NCI-H345 treated with DMSO at 0.1 percent for 48 hours (cell line): Measurements from ENCODE around the gene FRMD1.

Experiments used
- DNase-seq: peaks from one replicate; lab custom pipeline; 2025; ENCODE audit not compliant: unreplicated experiment; lab: John Stamatoyannopoulos, UW

Gene FRMD1

GRCh38 chr6:168056892-168057527, 22.0 kb downstream of the FRMD1 start:
- DNase-seq = no peak

- no peak for DNase-seq
Observed at GRCh38 chr6:168055696-168056489, 23.1 kb downstream of the FRMD1 start.

- no peak for DNase-seq
Observed at GRCh38 chr6:168054765-168055560, 24.0 kb downstream of the FRMD1 start.

GRCh38 chr6:168053957-168054471, 25.0 kb downstream of the FRMD1 start:
- DNase-seq = no peak

GRCh38 chr6:168053086-168053956, 25.7 kb downstream of the FRMD1 start:
- DNase-seq = no peak

- no peak for DNase-seq
Observed at GRCh38 chr6:168052291-168052891, 26.6 kb downstream of the FRMD1 start.

- no peak for DNase-seq
Observed at GRCh38 chr6:168051648-168052047, 27.4 kb downstream of the FRMD1 start.

GRCh38 chr6:168050881-168051586, 28.0 kb downstream of the FRMD1 start:
- no peak for DNase-seq

GRCh38 chr6:168050225-168050880, 28.7 kb downstream of the FRMD1 start:
- DNase-seq = no peak

GRCh38 chr6:168049706-168050224, 29.2 kb downstream of the FRMD1 start:
- DNase-seq = no peak

- DNase-seq = no peak
Observed at GRCh38 chr6:168049277-168049676, 29.7 kb downstream of the FRMD1 start.

GRCh38 chr6:168048724-168049025, 30.3 kb downstream of the FRMD1 start:
- DNase-seq = no peak

- DNase-seq = no peak
Observed at GRCh38 chr6:168047841-168048723, 30.9 kb downstream of the FRMD1 start.

- no peak for DNase-seq
Observed at GRCh38 chr6:168046696-168047095, 32.3 kb downstream of the FRMD1 start.

- DNase-seq = no peak
Observed at GRCh38 chr6:168045706-168046620, 33.0 kb downstream of the FRMD1 start.

GRCh38 chr6:168045141-168045691, 33.8 kb downstream of the FRMD1 start:
- no peak for DNase-seq
